Panc1 (cell line): ENCODE results near the gene PIP4K2A. TPM values are rescaled to one million over a fixed set of nuclear protein-coding genes. Genes with fewer than 3 reads are reported as not detected.

Source experiments
- ATAC-seq: fragments of 200-7000 bp; cut with Tn5 transposase; 2 replicates; pipeline ENCODE4 v1.9.1; 2020; ENCODE audit warnings: mild to moderate bottlenecking, moderate library complexity
- BruUV-seq: library from RNA; stranded (reverse); fragments of 400-500 nt; replicated peaks from 2 replicates; lab custom pipeline; 2021; lab: Mats Ljungman, UMichigan
- CTCF ChIA-PET: fragments of 300-600 bp; sonication (Branson Sonifier 250); formaldehyde crosslinking; loops from one replicate; lab custom pipeline; 2022; ENCODE audit warnings: antibody characterized with exemption; lab: Charles Lee
- POLR2A ChIA-PET: fragments of 300-600 bp; sonication (Branson Sonifier 250); formaldehyde crosslinking; loops from one replicate; lab custom pipeline; 2022; ENCODE audit warnings: antibody characterized with exemption; lab: Charles Lee
- DNase-seq: peaks from one replicate; pipeline ENCODE4 v3.0.0-alpha.2; 2010; ENCODE audit warnings: low read depth, low spot score
- H3K27ac ChIP-seq: 2 replicates; pipeline ENCODE4 v1.5.1; 2011; ENCODE audit warnings: mild to moderate bottlenecking, low read length, inconsistent platforms
- H3K27me3 ChIP-seq: fragments of 200-500 bp; sonication (Bioruptor generic); 2 replicates; pipeline ENCODE4 v1.6.0; 2014; ENCODE audit warnings: low read length, inconsistent platforms; ENCODE audit not compliant: control insufficient read depth, insufficient read depth
- H3K36me3 ChIP-seq: fragments of 200-500 bp; sonication (Bioruptor generic); 2 replicates; pipeline ENCODE4 v1.5.1; 2014; ENCODE audit warnings: inconsistent platforms, mild to moderate bottlenecking, low read length, moderate library complexity; ENCODE audit not compliant: control insufficient read depth, insufficient read depth
- H3K4me1 ChIP-seq: 2 replicates; pipeline ENCODE4 v1.5.1; 2011; ENCODE audit warnings: inconsistent platforms, mild to moderate bottlenecking, low read length, moderate library complexity; ENCODE audit not compliant: control insufficient read depth, insufficient read depth
- H3K4me3 ChIP-seq, 2 experiments: 2 replicates each; pipeline ENCODE4 v1.5.1; 2011 to 2012; ENCODE audit warnings: low read depth in 2 of 2, low read length in 2 of 2, mild to moderate bottlenecking in 2 of 2, inconsistent platforms in 1 of 2, moderate library complexity in 1 of 2
- H3K9me3 ChIP-seq: fragments of 200-500 bp; sonication (Bioruptor generic); 2 replicates; pipeline ENCODE4 v1.5.1; 2014; ENCODE audit warnings: low read depth, mild to moderate bottlenecking, inconsistent platforms, low read length, moderate library complexity; ENCODE audit not compliant: control insufficient read depth, insufficient read depth
- POLR2AphosphoS5 ChIP-seq: IDR thresholded peaks from 2 replicates; pipeline ENCODE4 v1.6.1; 2012; ENCODE audit warnings: mild to moderate bottlenecking, low read depth, low read length, moderate library complexity
- SIN3A ChIP-seq: IDR thresholded peaks from 2 replicates; pipeline ENCODE4 v1.6.1; 2012; ENCODE audit warnings: low read depth, mild to moderate bottlenecking, low read length, moderate library complexity, borderline replicate concordance; ENCODE audit not compliant: insufficient read depth
- TCF7L2 ChIP-seq: IDR thresholded peaks from 2 replicates; pipeline ENCODE4 v1.6.1; 2011; ENCODE audit warnings: mild to moderate bottlenecking, low read depth, low read length, inconsistent platforms
- in situ Hi-C: cut with HindIII; loops from 2 replicates; pipeline ENCODE4 v1.10.0; 2016; ENCODE audit warnings: low sequenced_read_pairs, low pct_unique_long_range_greater_than_20kb
- intact Hi-C: fragments of 100-400 bp; cut with micrococcal nuclease; formaldehyde crosslinking; loops from one replicate; pipeline ENCODE4 v1.10.0; 2022; ENCODE audit not compliant: unreplicated experiment
- total RNA-seq: library from RNA; stranded (reverse); gene quantifications from one replicate; pipeline ENCODE4 v1.2.1, GENCODE V29; 2021; ENCODE audit not compliant: unreplicated experiment
- TF ChIP-seq, protein P1 (sequence below), 2 experiments: IDR thresholded peaks; 2 replicates each; pipeline ENCODE4 v1.6.1; 2011 to 2012; ENCODE audit warnings: low read depth in 2 of 2, control low read depth in 1 of 2, low read length in 1 of 2, mild to moderate bottlenecking in 1 of 2, moderate library complexity in 1 of 2; ENCODE audit not compliant: insufficient read depth in 1 of 2
- TF ChIP-seq, protein P2 (sequence below): fragments of 450-650 bp; IDR thresholded peaks from 2 replicates; pipeline ENCODE4 v1.5.1; 2017; ENCODE audit warnings: mild to moderate bottlenecking

Gene PIP4K2A
- total RNA-seq, 1 experiment from 2014 or later: 25.2 TPM

DNA sequence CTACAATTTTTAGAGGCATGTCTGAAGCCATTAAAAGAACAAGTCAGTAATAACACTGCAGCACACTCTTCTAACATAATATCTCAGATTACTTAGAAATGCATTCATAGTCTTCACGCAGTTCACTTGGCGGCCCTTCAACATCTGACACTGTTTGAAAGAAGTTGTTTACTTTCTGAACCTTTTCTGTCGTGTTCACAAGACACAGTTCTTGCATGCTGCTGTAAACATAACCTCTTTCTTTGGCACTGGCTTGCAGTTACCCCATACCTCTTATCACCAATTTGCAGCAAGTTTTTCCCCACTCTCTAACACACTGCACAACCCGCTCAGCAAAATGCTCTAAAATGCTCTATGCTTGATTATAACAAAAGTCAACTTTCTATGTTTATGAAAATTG lies 12.0 kb downstream of the PIP4K2A start:
- no peaks in the 10 kb centered on the region for H3K9me3 ChIP-seq
- BruUV-seq: no TSS peak
- no peak for DNase-seq
- intact Hi-C loops (no loop called here), in situ Hi-C loops (no loop called here)
- ChIA-PET CTCF (no interaction called here), POLR2A (no interaction called here)
- no peak overlapping the region for H3K27ac ChIP-seq
- no peak for ATAC-seq
- H3K4me3 ChIP-seq: no peak overlapping the region
- H3K36me3 ChIP-seq: no peaks in the 10 kb centered on the region
- no peaks in the 10 kb centered on the region for H3K27me3 ChIP-seq
- TF ChIP-seq, protein P1, sequence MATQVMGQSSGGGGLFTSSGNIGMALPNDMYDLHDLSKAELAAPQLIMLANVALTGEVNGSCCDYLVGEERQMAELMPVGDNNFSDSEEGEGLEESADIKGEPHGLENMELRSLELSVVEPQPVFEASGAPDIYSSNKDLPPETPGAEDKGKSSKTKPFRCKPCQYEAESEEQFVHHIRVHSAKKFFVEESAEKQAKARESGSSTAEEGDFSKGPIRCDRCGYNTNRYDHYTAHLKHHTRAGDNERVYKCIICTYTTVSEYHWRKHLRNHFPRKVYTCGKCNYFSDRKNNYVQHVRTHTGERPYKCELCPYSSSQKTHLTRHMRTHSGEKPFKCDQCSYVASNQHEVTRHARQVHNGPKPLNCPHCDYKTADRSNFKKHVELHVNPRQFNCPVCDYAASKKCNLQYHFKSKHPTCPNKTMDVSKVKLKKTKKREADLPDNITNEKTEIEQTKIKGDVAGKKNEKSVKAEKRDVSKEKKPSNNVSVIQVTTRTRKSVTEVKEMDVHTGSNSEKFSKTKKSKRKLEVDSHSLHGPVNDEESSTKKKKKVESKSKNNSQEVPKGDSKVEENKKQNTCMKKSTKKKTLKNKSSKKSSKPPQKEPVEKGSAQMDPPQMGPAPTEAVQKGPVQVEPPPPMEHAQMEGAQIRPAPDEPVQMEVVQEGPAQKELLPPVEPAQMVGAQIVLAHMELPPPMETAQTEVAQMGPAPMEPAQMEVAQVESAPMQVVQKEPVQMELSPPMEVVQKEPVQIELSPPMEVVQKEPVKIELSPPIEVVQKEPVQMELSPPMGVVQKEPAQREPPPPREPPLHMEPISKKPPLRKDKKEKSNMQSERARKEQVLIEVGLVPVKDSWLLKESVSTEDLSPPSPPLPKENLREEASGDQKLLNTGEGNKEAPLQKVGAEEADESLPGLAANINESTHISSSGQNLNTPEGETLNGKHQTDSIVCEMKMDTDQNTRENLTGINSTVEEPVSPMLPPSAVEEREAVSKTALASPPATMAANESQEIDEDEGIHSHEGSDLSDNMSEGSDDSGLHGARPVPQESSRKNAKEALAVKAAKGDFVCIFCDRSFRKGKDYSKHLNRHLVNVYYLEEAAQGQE (IDR thresholded peaks at IDR 0.05; ENCODE audit: insufficient read depth in 1 of 2, low read depth in 2 of 2, low read length in 1 of 2): no peak
- TF ChIP-seq SIN3A: no peak
- no peak for TF ChIP-seq TCF7L2
- TF ChIP-seq, protein P2, sequence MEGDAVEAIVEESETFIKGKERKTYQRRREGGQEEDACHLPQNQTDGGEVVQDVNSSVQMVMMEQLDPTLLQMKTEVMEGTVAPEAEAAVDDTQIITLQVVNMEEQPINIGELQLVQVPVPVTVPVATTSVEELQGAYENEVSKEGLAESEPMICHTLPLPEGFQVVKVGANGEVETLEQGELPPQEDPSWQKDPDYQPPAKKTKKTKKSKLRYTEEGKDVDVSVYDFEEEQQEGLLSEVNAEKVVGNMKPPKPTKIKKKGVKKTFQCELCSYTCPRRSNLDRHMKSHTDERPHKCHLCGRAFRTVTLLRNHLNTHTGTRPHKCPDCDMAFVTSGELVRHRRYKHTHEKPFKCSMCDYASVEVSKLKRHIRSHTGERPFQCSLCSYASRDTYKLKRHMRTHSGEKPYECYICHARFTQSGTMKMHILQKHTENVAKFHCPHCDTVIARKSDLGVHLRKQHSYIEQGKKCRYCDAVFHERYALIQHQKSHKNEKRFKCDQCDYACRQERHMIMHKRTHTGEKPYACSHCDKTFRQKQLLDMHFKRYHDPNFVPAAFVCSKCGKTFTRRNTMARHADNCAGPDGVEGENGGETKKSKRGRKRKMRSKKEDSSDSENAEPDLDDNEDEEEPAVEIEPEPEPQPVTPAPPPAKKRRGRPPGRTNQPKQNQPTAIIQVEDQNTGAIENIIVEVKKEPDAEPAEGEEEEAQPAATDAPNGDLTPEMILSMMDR: no peak
- peaks cover 10% of the 10 kb centered on the region for H3K4me1 ChIP-seq

DNA sequence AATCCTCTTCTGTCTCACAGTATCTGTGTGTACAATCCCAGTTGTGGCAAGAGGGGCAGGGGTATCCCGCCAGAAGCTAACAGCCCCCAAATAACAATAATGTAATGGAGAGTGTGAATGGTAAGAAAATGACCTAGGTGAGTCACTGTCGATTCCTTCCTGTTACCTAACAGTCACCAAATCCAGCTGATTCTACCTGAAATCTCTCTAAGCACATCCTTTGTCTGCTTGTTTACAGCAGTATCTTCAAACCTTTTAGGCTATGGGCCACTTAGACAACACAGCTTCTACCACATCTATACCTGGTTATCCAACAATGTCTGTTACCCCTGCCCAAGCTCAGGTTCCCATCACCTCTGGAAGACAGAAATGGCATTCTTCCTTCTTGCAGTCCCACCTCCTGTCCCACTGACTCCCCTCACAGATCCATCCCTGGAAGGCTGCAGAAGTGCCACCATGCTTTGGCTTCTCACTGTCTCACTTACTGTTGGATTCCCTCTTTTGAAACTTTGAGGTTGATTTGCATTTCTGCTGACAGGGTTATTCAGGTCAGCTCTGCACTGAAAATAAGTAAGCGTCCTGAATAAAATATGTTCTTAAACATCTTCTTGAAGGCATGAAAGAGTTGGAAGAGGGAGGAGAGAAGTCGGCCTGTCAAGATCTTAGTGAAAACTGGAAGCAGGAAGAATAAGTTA lies 13.1 kb downstream of the PIP4K2A start:
- no TSS peak for BruUV-seq
- no peak for TF ChIP-seq TCF7L2
- TF ChIP-seq SIN3A: no peak
- TF ChIP-seq POLR2AphosphoS5: no peak
- TF ChIP-seq, protein P2: no peak
- TF ChIP-seq, protein P1 (IDR thresholded peaks at IDR 0.05; ENCODE audit: insufficient read depth in 1 of 2, low read depth in 2 of 2, low read length in 1 of 2): no peak
- ChIA-PET POLR2A (interaction anchor here (0.7 kb wide), 1 partner anchor 23 kb away, joined by 3 read pairs; no protein-coding TSS in a partner anchor), CTCF (no interaction called here)
- ATAC-seq (no peak), DNase-seq (no peak)
- Histone ChIP-seq H3K36me3 (no peaks in the 10 kb centered on the region), H3K4me3 (no peak overlapping the region), H3K9me3 (no peaks in the 10 kb centered on the region), H3K4me1 (peaks cover 10% of the 10 kb centered on the region), H3K27me3 (no peaks in the 10 kb centered on the region), H3K27ac (no peak overlapping the region)
- in situ Hi-C loops (no loop called here), intact Hi-C loops (no loop called here)
